ENCODE data around the gene TMCC1.

GRCh38 chr3:129735638-129736037, 157.9 kb downstream of the TMCC1 start:
- TF ChIP-seq CTCF (IDR thresholded peaks at IDR 0.05) (no peak), POLR2A (IDR thresholded peaks at IDR 0.05) (no peak)
